C1 segment of cervical spinal cord (tissue), 14 donors: ENCODE results near the gene ITIH6.
"Not testable (repeated sequence)": the region's sequence is repeated elsewhere in the genome, so short reads cannot be mapped to it uniquely, and the experiment has no call there.

Source experiments
- DNase-seq, 14 donors: peaks; one replicate each; lab custom pipeline; 2025; lab: John Stamatoyannopoulos, UW

Gene ITIH6

DNA sequence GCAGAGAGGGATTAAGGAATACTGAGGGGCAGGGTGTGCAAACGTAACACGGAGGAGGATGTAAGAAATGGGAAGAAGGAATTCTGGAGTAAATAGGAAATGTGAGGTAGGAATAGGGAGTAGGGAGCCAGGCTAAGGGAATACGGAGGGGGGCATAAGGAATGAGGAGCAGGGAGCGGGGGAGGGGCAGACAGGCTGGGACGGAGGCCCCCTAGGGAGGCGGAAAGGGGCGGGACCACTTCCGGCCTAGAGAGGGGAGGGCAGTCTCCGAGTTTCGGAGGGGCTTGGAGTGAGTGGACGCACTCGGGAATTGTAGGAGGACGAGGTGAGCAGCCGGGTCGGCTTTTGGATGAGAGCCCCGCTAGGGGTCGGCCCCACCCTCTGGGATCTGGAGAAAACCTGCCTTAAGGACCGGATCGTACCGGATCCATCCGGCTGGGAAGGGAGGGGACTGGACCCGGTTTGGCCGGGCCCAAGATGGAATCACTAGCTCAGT lies 10.1 kb upstream of the ITIH6 start:
- DNase-seq, result peak in 13 of 14 donors; percentile 12 to 81 (median 70)

DNA sequence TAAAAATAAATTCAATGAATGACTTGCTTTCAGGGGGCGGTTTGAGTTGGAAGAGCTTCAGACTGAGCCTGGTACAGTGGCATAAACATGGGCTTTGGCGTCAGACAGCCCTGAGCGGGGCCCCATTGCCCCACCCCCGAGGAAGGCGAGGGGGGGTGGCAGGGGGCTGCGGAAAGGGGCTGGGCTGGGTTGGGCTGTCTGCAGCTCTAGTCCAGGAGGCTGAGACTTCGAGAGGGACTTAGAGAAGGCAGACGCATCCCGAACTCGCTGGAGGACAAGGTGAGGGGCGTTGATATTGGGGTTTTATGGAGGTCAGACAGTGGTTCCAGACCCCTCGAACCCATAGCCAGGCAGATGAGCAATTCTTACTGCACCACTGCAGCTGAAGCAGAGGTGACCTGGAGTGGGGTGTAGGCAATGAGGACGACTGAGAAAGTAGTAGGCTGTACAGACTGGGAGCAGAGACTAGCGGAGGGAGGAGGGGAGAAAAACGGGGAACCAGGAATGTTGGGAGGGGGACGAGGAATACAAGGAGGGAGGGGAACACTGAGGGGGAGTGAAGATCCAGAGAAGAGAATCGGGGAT lies 9.6 kb upstream of the ITIH6 start, which contains the start of gene MAGED2:
Gene MAGED2, plus strand, starts transcription at position 222 of the 585 bp plus-strand sequence. CDS start 1,587 bp downstream, outside the sequence.
- DNase-seq, result peak in 11 of 14 donors; percentile 5 to 62 (median 28)

DNA sequence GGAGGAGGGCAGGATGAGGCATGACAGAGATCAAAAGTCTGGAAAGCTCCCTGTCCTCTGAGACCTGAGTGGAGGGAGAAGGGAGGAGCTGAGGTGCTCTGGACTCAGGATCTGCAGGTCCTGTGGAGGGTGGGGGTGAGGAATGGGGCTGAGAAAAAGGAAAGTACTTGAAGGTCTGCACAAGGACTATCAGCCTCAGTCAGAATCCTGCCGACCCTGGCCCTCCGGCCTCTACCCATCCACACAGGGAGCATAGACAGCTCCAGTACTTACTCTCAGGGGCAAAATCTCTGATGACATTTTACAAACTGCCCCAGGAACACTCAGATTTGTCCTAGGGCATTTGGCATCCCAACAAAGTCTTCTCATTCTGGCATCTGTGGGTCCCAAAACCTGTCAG lies 991 bp upstream of the ITIH6 start:
- DNase-seq, result no peak

DNA sequence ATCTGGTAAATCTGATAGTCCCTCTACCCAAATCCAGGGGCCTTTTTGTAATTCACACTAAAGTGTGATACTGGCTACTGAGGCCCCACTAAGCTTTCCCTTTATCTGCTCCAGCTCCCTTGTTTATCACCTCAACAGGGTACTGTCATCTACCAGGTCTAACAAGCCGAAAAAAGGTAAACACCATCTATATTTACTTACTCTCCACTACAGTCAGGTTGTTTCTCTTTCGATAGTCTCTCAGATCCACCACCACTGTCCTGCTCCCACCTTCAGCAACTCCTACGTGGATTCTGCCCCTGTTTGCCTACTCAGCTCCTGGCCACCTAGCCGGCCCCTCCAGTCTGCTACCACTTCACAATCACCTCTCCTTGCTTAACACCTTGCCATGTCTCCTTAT lies 3.3 kb downstream of the ITIH6 start:
- no peak for DNase-seq

DNA sequence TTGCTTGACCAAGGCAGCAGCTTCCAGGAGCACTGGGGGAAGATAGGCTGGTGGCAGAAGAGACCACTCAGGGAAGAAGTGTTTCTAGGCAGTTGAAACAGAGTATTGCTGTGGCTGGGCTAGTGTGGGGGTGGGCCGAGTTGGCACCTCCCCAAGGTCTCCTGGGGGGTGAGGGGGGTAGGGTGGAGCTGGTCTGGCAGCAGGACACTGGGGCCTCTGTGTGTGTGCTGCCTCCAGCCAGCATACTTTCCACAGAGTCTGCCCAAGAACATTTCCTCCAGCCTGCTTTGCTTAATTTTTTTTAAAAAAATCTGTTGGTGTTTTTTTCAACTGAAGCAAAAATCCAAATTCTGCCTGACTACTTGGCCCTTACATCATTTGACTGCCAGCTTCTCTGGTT lies 4.0 kb downstream of the ITIH6 start:
- DNase-seq, result no peak

DNA sequence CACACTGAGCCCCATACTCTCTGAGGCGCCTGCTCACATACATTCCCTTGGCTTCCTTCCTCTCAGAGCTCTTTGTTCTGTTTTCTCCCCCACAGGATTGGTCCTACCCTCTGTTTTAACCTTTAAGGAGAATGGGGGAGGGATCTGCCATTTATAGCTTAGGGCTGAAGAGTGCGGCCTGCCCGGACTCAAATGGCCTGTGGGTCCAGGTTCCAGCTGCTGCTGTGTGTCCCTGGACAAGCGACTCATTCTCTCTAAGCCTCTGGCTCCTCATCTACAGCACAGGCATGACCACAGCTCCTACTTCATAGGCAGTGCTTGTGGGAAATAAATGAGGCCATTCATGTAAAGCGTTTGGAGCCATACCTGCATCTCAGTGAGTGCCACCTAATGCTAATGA lies 8.7 kb downstream of the ITIH6 start:
- not testable (repeated sequence) for DNase-seq

DNA sequence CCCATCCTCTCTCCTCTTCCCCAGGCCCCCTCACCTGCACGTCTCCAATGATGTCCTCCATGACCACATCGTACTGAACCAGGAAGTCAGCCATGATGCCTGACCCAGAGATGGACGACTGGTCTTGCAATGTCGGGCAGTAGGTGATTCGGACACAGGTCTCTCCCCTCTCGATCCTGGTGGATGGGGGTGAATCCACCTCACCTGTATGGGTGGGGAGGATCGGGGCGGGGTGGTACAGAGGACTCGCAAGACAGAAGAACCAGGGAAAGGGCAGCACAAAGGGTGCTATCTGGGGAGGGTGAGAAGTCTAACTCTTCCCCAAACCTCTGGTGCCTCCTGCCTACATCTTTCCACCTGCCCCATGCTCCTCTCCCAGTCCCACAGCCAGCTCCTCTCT lies 9.6 kb downstream of the ITIH6 start:
- no peak for DNase-seq

DNA sequence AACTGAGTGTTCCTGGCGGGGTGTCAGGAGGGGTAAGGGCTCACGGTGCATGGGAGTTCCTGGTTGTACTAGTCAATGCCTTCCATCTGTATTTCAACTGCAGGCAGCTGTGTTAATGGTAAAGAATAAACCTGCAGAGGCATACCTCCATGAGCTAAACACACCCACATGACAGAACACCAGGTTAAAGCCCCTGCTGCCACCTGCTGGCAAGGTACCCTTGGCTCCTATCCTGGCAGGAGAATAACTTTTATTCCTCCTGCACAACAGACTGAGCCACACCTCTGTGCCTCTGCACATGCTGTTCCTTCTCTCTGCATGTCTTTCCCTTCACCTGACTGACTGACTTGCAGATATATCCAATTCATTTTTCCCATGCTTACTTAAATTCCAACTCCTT lies 11.1 kb downstream of the ITIH6 start:
- DNase-seq, result no peak

DNA sequence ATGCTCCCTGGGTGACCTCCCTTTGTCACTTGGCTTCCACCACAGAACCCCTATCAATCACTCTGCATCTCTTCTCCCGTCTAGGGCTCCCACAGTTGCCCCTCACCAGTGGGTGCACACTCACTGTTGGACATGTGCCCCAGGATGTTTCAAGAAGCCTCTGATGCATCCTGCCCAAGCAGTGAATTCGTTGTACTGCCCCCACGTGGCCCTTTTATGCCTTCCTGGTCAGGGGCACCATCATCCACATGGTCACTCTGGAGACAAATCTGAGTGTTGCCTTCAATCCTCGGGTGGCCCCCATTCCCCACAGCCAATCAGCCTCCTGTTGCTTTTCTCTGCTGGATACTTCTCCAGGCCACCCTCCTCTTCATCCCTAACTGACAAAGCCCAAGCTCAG lies 12.2 kb downstream of the ITIH6 start:
- DNase-seq, result no peak

DNA sequence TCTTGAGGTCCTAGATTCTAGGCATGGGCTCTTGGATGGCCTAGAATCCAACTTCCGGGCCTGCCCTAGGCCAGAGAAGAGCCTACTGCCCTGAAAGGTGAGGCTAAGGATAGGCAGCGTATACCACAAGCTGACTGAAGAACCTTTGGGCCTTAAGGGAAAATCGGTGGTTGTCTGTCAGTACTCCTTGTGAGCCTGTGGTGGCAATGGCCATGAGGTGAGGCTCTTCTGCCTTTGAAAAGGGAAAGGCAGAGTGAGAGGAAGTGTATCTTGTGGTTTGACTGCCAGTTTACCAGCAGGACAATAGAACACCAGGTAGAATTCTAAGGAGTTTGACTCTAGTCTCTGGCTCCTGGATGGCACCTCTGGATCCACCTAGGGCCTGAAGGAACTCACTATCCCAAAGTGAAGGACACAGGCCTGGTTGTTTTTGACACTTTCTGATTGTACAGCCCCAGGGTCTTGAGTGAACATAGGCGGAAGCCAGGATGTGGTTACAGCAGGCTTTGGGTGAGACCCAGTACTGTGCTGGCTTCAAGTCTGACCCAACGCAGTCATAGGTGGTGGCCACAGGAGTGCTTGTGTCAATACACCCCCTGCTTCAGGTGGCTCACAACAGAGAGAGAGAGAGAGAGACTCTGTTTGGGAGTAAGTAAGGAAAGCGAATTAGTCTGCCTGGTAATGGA lies 20.9 kb downstream of the ITIH6 start:
- DNase-seq, result no peak

DNA sequence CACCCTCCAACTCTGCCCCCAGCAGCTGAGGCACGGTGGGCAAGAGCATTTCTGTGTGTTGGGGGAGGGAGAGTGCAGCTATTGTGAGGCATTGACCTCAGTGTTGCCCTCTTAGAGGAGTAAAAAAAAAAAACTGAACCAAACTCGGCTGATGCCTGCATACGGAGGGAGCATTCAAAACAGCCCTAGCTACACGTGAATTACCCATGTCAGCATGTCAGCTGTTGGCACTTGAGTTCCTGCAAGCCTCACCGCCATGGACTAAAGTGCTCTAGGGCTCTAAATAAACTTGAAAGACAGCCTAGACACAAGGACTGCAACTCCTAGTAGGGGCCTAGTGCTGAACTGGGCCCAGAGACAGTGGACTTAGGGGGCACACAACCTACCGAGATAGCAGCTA lies 22.0 kb downstream of the ITIH6 start:
- DNase-seq, result no peak

DNA sequence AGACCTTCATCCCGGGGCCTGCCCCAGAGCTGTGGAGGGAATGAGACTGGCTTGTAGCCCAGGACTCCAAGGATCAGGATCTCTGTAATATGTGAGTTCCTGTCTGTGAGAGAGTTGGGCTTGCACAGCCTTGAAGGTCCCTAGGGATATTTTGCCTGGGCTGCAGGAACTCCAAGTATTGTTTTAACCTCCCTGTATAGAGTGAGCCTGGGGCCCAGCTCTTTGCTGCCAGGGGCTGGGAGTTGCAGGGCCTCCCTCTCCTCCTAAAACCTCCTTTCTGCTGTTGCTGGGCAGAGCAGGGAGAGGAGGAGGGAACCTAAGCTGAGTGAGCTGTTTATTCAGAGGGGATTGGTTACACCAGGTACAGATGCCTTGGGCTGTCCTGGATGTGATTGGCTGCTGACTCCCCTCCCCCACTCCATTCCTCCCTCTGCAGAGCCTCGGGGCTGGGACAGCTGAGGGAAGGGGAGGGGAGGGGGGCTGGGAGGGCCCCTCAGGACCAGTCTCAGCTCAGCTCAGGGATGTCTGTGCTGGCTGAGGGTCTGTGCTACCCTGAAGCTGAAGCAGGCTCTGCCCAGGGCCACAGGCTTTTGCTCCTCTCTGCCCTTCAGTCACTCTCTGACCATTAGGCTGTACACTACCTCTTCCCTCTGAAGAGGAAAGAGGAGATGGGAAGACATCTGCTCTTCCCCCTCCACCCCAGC lies 23.5 kb downstream of the ITIH6 start:
- DNase-seq, result not testable (repeated sequence)

DNA sequence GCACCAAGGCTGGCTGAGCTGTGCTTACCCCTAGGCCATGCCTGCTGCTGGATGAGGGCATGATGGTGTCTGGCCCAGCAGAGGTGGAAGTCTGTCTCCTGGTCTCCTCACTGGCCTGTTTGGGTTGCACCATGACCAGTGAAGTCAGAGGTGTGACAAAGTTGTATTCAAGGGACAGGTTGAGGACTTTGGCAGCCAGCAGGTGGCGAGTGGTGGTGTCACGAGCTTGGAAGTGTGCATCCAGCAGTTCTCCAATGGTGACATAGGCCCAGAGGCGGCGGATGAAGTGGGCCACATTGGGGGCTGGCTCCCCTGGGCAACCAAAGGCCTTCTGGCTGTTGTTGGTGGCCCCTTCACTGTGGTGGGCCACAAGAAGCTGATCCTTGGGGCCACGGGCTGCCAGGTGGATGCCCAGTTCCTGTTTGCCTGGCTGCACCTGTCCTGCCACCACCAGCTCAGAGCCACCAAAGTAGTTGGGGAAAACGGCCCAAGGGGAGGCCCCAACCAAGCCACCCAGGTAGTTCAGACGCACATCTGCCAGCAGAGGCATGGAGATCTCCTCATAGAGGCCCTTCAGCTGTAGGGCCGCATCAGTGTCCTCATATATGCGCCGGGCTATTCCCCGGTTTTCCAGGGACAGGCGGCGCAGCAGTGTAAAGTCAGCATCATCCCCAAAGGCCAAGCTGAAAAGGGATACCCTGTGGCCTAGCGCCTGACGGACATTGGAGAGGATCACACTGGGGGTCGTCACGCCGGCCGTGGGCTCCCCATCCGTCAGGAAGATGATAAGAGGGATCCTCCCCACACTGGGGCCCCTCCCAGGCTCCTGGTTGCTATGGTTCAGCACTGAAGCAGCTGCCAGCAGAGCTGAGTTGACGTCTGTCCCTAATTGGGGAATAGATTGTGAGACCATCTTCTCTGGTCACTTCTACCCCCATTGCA lies 39.7 kb downstream of the ITIH6 start:
- DNase-seq, result no peak

DNA sequence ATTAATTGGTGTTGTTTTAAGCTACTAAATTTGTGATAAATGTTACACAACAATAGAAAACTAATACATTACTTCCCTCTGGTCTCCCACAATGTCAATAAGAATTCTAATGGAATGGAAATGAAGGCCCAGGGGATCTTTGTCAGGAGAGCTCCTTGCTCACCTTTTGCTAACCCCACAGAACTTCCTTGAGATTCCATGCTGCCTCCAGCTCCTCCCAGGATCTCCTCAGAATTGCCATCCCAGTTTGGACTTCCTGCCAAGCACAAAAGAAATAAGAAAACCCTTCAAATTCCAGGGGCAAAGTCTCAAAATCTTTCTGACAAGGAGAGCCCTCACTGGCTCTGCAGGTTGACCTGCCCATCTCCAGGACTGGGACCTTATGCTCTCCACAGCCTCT lies 43.2 kb downstream of the ITIH6 start:
- DNase-seq, result no peak

DNA sequence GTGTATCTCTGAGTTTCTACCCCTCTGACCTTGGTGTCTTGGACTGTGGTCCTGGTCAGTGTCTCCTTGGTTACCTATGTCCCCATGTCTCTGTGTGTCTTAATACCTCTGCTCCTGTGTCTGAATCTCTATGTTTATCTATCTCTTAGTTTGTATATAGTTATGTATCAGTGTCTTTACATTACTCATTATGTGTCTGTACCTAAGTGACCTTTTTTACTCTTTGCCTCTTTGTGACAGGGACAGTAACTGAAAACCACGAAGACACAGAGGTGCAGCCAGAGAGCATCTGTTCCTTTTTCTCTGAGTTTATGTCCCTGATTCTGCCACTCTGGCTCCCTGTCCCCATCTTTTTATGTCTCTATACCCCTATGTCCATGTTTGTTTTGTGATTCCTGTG lies 49.4 kb downstream of the ITIH6 start:
- DNase-seq, result no peak

DNA sequence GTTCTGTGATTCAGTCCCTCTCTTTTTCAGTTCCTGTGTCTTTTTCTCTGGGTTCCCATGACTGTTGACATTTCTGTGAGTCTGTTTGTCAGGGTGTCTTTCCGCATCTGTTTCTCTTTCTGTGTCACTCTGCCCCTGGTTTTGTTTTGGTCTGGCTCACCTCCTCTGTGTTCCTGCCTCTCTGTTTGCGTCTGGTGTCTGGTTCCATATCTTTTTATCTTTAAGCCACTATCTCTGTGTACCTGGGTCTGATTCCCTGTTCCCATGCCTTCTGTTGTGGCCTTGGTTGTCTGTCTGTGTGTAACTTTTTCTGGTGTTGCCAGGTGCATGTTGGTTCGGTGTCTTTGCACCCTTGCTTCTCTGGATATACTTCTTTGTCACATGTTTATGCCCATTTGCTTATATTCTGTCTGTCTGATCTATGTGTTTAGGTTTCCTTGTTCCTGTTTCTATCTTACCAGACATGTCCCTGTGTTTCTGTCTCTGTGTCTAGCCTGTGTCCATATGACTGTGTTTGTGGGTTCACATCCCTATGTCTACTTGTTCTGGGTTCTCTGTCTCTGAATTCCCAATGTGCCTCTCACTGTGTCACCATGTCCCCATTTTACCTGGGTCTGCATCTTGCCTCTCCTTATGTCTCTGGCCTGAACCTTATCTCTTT lies 50.2 kb downstream of the ITIH6 start:
- DNase-seq, result no peak

DNA sequence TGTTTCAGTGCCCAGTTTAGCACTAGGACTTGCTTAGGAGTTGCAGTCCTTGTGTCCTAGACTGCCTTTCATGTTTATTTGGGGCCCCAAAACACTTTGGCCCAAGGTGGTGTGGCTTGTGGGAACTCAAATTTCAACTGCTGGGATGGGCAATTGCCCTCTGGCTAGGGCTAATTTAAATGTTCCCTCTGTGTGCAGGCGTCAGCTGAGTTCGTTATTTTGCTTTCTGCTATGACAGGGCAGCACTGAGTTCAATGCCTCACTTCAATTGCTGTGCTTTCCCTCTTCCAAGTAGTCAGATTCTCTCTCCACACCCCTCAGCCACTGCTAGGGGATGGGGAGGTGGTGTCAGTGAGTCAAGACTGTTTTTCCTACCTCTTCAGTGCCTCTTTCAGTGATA lies 51.1 kb downstream of the ITIH6 start:
- no peak for DNase-seq

DNA sequence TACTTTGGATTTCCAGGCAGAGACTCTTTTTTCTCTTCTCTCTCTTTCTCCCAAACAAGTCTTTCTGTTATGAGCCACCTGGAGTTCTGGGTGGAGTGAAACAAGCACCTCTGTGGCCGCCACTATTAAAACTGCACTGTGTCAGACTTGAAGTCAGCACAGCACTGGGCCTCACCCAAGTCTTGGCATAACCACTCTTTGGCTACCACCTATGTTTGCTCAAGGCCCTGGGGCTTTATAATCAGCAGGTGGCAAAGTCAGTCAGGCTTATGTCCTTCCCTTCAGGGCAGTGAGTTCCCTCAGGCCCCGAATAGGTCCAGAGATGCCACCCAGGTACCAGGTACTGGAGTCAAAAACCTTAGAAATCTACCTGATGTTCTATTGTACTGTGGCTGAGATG lies 52.4 kb downstream of the ITIH6 start:
- DNase-seq, result no peak

DNA sequence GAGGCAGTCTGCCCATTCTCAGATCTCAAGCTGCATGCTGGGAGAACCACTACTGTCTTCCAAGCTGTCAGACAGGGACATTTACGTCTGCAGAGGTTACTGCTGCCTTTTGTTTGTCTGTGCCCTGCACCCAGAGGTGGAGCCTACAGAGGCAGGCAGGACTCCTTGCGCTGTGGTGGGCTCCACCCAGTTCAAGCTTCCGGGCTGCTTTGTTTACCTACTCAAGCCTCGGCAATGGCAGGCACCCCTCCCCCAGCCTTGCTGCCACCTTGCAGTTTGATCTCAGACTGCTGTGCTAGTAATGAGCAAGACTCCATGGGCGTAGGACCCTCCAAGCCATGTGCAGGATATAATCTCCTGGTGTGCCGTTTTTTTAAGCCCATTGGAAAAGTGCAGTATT lies 59.5 kb downstream of the ITIH6 start:
- not testable (repeated sequence) for DNase-seq

DNA sequence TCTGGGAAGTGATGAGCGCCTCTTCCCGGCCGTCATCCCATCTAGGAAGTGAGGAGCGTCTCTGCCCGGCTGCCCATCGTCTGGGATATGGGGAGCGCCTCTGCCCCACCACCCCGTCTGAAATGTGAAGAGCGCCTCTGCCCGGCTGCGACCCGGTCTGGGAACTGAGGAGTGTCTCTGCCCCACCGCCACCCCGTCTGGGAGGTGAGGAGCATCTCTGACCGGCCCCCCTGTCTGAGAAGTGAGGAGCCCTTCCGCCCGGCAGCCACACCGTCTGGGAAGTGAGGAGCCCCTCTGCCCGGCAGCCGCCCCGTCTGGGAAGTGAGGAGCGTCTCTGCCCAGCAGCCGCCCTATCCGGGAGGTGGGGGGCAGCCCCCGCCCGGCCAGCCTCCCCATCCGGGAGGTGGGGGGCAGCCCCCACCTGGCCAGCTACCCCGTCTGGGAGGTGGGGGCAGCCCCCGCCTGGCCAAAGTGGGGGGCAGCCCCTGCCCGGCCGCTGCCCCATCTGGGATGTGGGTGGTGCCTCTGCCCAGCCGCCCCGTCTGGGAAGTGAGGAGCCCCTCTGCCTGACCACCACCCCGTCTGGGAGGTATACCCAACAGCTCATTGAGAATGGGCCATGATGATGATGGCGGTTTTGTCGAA lies 61.6 kb downstream of the ITIH6 start:
- DNase-seq, result not testable (repeated sequence)

DNA sequence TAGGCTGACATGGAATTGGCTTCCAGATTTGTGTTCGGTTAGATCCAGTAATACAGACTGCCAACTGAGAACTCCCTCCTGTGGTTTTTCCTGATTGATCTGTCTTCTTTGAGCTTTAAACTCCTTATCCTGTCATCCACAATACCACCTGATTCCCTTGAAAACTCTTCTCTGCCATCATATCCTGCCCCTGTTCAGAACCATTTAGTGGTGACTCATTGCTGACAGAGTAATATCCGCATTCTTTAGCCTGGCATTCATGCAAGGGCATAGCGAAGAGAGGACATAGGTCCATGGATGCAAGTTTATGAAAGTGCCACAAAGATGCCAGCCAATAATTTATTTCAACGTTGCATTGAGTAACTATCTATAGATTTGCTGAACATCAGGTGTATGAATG lies 76.6 kb downstream of the ITIH6 start:
- DNase-seq, result no peak
